GM21526 (cell line): ENCODE measurements around the gene ZC3H8.

Source experiments
- ATAC-seq: cut with Tn5 transposase; IDR thresholded peaks from one replicate; pipeline ENCODE4 v1.9.1; 2021; ENCODE audit warnings: moderate library complexity; ENCODE audit not compliant: unreplicated experiment, low FRiP score

The ZC3H8 gene

DNA sequence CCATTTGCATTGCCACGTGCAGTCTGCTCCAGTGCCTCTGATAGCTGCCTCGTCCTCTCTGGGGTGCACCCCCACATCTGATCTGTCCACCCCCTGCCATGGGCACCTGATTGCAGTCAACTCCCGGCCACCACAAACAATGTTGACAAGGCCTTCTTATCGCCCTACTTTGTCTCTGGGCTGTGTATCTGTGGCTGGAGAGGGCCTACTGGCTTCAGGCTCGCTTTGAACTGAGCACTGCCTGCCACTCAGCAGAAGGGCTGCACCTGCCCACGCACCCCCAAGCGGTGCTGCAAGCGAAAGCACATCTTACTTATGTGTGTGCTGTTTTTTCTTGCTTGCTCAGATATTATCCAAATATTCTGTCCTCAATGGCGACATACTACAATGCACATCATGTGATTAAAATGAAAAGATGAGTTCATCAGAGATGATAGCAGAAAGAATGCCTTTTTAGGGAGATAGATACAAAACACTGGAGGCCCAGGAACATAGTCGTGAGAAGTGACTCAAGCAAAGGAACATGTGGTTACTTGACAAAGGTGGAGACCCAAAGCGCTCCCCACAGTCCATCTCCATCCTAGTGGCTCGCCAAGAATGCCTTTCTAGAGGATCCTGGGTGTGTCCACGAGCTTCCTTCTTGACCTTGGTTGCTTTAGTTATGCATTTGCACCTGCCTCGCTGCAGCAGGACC, 87.9 kb downstream of the ZC3H8 start:
- no peak for ATAC-seq

DNA sequence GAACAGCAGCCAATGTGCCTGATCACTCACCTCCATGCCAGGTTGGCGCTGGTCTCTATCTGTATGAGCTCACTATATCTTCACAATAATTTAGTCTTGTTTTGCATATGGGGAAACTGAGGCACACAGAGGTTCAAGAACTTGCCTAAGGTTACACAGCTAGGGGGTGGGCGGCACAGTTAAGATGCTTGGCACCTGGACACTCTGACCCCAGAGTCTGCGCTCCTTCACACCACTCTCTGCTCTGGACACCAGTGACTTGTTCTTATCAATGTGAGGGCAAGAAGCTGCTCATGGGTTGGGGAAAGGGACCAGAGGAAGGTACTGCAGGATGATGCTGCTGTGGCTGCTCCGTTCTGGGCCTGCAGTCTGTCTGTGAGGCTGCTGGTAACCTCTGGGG, 89.5 kb downstream of the ZC3H8 start:
- ATAC-seq, result no peak

DNA sequence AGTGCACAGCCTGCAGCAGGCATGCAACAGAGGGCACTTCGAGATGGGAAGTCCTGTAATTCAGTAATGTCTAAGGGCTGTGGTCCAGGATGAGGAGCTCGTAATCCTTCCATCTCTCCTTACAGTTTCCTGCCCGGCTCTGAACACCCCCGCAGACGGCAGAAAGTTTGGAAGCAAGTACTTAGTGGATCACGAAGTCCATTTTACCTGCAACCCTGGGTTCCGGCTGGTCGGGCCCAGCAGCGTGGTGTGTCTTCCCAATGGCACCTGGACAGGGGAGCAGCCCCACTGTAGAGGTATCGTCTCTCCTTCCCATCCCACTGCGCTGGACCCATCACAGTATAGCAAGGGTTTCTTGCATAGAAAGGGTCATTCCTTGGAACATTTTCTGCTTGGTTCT, 90.0 kb downstream of the ZC3H8 start:
- no peak for ATAC-seq

- no peak for ATAC-seq
These were observed 91.3 kb downstream of the ZC3H8 start for GRCh38 chr2:112163541-112163981.

DNA sequence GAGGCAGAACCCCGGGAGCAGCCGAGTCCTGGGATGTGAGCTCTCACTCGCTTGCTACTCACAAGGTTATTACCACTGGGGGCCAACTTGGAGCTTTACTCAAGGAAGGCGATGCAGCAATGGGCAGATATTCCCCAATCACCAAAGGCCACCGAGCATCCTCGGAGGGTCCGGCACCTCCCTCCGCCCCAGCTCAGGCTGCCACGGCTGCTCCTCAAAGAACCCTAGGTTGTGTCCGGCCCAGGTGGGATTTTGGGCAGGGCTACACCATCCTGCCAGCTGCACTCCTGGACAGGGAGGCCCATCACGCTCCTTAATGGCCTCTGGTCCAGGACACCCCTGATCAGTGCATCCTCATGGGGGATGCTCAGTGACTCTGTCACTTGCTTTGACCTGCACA, 91.9 kb downstream of the ZC3H8 start:
- ATAC-seq, result no peak

DNA sequence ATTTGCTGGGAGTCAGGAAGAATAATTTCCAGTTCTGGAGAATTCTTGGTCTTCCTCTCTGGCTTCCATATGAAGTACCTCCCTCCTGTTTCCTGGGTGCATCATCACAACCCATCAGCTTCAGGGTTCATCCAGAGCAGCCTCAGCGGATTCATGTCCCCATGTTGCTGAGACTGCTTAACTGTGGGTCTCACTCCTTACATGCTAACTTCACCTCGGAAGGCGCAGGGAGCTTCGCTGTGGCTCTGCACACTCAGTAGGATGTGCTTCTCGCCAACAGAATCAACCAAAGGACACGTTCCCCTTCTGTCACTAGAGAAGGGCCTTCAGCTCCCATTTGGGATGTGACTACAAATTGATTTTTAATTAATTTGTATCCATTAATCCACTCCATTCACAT, 92.5 kb downstream of the ZC3H8 start:
- no peak for ATAC-seq
